OCI-LY3 (cell line): ENCODE measurements around the gene PLGLB1.
"Not testable (repeated sequence)": the region's sequence is repeated elsewhere in the genome, so short reads cannot be mapped to it uniquely, and the experiment has no call there.

Experiments used
- H2AFZ ChIP-seq: fragments of 200-600, 300-600 bp; shearing (Covaris generic); 2 replicates; pipeline ENCODE4 v1.6.0; 2014; ENCODE audit warnings: antibody characterized with exemption, low read depth, low read length
- H3K27ac ChIP-seq: fragments of 200-600, 300-600 bp; sonication (generic); 2 replicates; pipeline ENCODE4 v1.5.1; 2014; ENCODE audit warnings: mild to moderate bottlenecking, low read length, moderate library complexity, mixed read lengths
- H3K27me3 ChIP-seq: fragments of 200-600, 300-600 bp; sonication (generic); 2 replicates; pipeline ENCODE4 v1.6.1; 2014; ENCODE audit warnings: low read depth, low read length, mixed read lengths
- H3K36me3 ChIP-seq: fragments of 200-600, 300-600 bp; sonication (generic); replicated peaks from 2 replicates; pipeline ENCODE3; 2014; ENCODE audit warnings: low read depth, low read length, mixed read lengths
- H3K4me1 ChIP-seq: fragments of 300-600, 200-600 bp; sonication (generic); 2 replicates; pipeline ENCODE4 v1.6.1; 2014; ENCODE audit warnings: low read length, mixed read lengths
- H3K4me2 ChIP-seq: fragments of 200-600, 300-600 bp; sonication (generic); 2 replicates; pipeline ENCODE4 v1.6.1; 2014; ENCODE audit warnings: low read length, mixed read lengths
- H3K4me3 ChIP-seq: fragments of 300-600, 200-600 bp; sonication (generic); 2 replicates; pipeline ENCODE4 v1.5.1; 2014; ENCODE audit warnings: antibody characterized with exemption, mild to moderate bottlenecking, low read length, moderate library complexity
- H3K79me2 ChIP-seq: fragments of 300-600, 200-600 bp; shearing (Covaris generic); 2 replicates; pipeline ENCODE4 v1.6.1; 2014; ENCODE audit warnings: mild to moderate bottlenecking, low read length, mixed read lengths
- H3K9ac ChIP-seq: fragments of 300-600, 200-600 bp; shearing (Covaris generic); 2 replicates; pipeline ENCODE4 v1.6.0; 2014; ENCODE audit warnings: mild to moderate bottlenecking, low read length, moderate library complexity
- H3K9me3 ChIP-seq: fragments of 200-600, 300-600 bp; shearing (Covaris generic); 2 replicates; pipeline ENCODE4 v1.6.1; 2014; ENCODE audit warnings: low read length, mixed read lengths; ENCODE audit not compliant: insufficient read depth
- H4K20me1 ChIP-seq: fragments of 200-600, 300-600 bp; sonication (generic); 2 replicates; pipeline ENCODE4 v1.6.1; 2016; ENCODE audit warnings: low read length, mixed read lengths; ENCODE audit not compliant: insufficient read depth
- TF ChIP-seq, protein P1 (sequence below): fragments of 200-600, 300-600 bp; sonication (generic); IDR thresholded peaks from 2 replicates; pipeline ENCODE4 v1.5.1; 2014; ENCODE audit warnings: antibody characterized with exemption, low read length, low read depth

Gene PLGLB1

DNA sequence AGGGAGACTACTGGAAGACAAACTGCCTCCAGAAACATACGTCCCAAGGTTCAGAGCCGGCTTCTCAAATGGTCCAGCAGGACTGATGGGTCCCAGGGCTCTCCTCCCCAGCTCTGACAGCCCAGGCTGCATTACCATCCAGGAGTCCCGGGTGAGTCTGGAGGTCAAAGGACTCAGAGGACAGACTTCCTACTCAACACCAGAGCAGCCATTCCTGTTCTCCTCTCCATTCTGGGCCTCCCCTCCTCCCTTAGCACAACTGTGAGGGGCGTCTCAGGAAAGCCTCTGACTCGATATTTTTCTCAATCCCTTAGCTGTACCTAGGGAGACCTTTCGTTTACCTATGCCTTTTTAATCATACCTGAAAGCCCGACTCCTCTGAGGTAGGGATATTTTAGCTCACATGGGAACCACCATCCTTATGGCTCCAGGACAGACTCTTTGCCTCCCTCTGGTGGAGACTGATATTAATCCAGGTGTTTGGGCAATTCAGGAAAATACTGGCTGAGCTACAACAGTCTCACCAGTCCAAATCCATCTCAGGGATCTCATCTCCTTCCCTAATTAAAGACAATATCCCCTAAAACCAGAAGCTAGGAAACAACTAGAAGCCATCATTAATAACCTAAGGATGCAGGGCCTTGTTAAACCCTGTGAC lies 19.8 kb upstream of the PLGLB1 start:
- not testable (repeated sequence) for H3K4me1 ChIP-seq, H3K36me3 ChIP-seq, H2AFZ ChIP-seq, H3K4me2 ChIP-seq, H3K9ac ChIP-seq, H3K4me3 ChIP-seq, H3K27ac ChIP-seq, H3K9me3 ChIP-seq, H3K27me3 ChIP-seq, H3K79me2 ChIP-seq, H4K20me1 ChIP-seq
- TF ChIP-seq, protein P1, sequence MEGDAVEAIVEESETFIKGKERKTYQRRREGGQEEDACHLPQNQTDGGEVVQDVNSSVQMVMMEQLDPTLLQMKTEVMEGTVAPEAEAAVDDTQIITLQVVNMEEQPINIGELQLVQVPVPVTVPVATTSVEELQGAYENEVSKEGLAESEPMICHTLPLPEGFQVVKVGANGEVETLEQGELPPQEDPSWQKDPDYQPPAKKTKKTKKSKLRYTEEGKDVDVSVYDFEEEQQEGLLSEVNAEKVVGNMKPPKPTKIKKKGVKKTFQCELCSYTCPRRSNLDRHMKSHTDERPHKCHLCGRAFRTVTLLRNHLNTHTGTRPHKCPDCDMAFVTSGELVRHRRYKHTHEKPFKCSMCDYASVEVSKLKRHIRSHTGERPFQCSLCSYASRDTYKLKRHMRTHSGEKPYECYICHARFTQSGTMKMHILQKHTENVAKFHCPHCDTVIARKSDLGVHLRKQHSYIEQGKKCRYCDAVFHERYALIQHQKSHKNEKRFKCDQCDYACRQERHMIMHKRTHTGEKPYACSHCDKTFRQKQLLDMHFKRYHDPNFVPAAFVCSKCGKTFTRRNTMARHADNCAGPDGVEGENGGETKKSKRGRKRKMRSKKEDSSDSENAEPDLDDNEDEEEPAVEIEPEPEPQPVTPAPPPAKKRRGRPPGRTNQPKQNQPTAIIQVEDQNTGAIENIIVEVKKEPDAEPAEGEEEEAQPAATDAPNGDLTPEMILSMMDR: 0 out of 2 replicates have a peak, but pooled peaks have one; percentile 15

DNA sequence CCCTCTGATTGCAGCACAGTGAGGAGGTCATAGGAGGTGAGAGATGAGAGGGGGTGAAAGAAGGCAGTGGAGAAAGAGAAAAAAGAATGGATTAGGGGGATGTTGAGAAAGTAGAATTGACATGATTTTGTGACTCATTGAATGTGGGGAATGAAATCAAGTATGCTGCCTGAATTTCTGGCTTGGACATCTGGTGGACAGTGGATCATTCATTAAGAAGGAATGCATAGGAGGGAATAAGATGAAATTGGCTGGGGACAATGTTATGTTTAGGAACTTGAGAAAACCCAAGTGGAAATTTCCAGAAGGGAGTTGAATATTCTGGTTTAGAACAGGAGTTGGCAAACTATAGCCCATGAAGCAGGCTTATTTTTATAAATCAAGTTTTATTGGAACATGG lies 7.0 kb upstream of the PLGLB1 start:
- H3K27ac ChIP-seq, H3K79me2 ChIP-seq, H2AFZ ChIP-seq, H4K20me1 ChIP-seq, H3K36me3 ChIP-seq, H3K9ac ChIP-seq, H3K27me3 ChIP-seq, H3K4me1 ChIP-seq, H3K4me3 ChIP-seq, H3K9me3 ChIP-seq, H3K4me2 ChIP-seq: not testable (repeated sequence)

DNA sequence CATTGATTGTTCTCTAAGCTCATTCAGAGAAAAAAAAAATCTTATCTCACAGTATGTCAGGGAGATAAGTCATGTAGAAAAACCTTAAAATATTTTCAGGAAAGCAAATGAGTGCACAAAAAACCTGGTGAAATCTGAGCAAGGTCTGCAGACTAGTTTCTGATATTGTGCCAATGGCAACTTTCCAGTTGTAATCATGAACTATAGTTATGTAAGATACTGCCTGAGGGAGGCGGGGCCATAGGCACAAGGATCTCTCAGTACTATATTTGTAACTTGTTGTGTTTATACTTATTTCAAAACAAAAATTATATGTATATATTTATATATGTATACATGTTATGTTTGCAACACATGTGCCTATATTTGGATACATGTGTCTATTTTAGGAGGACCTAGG lies 5.2 kb upstream of the PLGLB1 start:
- not testable (repeated sequence) for H3K79me2 ChIP-seq, H4K20me1 ChIP-seq, H3K4me2 ChIP-seq, H3K9me3 ChIP-seq, H3K4me1 ChIP-seq, H2AFZ ChIP-seq, H3K4me3 ChIP-seq, H3K27ac ChIP-seq, H3K36me3 ChIP-seq, H3K27me3 ChIP-seq, H3K9ac ChIP-seq

DNA sequence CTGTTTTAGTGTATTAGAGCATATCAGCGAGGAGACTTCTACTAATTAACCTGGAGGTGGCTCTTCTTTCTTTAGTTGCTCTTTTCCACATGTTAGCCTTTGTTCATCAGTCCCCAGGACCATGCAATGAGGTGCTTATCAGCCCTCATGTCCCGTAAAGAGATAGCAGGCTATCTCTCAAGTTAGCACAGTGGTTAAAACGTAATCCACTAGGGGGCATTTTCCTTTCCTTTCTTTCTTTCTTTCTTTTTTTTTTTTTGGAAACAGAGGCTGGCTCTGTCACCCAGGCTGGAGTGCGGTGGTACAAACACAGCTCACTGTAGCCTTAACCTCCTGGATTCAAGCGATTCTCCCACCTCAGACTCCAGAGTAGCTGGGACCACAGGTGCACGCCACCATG lies 4.3 kb upstream of the PLGLB1 start:
- not testable (repeated sequence) for H3K36me3 ChIP-seq, H3K4me3 ChIP-seq, H3K4me1 ChIP-seq, H3K4me2 ChIP-seq, H4K20me1 ChIP-seq, H2AFZ ChIP-seq, H3K9me3 ChIP-seq, H3K27ac ChIP-seq, H3K27me3 ChIP-seq, H3K9ac ChIP-seq, H3K79me2 ChIP-seq

GRCh38 chr2:87023988-87024615 lies 2.5 kb upstream of the PLGLB1 start:
- H2AFZ ChIP-seq, H3K79me2 ChIP-seq, H4K20me1 ChIP-seq, H3K9me3 ChIP-seq, H3K4me3 ChIP-seq, H3K9ac ChIP-seq, H3K27me3 ChIP-seq, H3K4me1 ChIP-seq, H3K36me3 ChIP-seq, H3K4me2 ChIP-seq, H3K27ac ChIP-seq: not testable (repeated sequence)

DNA sequence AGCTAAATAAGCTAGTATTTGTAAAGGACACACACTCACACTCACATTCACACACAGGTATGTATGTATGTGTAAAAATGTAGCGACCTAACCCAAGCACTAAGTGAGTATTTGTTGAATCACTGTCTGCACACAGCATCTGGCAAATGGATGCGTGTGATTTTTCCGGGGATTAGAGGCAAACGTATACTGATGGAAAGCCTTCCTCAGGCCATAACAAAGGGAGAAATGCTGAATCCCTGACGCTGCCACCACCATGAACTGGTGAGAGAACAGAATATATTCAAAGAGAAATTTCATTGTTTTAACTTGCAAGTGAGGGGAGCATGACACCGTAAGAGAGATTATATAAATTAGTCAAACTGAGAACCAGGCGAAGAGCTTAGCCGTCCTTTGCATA lies 601 bp downstream of the PLGLB1 start:
- H3K27ac ChIP-seq, H3K9ac ChIP-seq, H3K9me3 ChIP-seq, H3K4me1 ChIP-seq, H3K79me2 ChIP-seq, H3K27me3 ChIP-seq, H4K20me1 ChIP-seq, H3K4me2 ChIP-seq, H3K36me3 ChIP-seq, H3K4me3 ChIP-seq, H2AFZ ChIP-seq: not testable (repeated sequence)

GRCh38 chr2:87019053-87019452 lies 2.6 kb downstream of the PLGLB1 start:
- H3K4me3 ChIP-seq, H3K79me2 ChIP-seq, H4K20me1 ChIP-seq, H3K36me3 ChIP-seq, H3K4me2 ChIP-seq, H3K27me3 ChIP-seq, H3K27ac ChIP-seq, H3K9ac ChIP-seq, H3K9me3 ChIP-seq, H2AFZ ChIP-seq, H3K4me1 ChIP-seq: not testable (repeated sequence)

DNA sequence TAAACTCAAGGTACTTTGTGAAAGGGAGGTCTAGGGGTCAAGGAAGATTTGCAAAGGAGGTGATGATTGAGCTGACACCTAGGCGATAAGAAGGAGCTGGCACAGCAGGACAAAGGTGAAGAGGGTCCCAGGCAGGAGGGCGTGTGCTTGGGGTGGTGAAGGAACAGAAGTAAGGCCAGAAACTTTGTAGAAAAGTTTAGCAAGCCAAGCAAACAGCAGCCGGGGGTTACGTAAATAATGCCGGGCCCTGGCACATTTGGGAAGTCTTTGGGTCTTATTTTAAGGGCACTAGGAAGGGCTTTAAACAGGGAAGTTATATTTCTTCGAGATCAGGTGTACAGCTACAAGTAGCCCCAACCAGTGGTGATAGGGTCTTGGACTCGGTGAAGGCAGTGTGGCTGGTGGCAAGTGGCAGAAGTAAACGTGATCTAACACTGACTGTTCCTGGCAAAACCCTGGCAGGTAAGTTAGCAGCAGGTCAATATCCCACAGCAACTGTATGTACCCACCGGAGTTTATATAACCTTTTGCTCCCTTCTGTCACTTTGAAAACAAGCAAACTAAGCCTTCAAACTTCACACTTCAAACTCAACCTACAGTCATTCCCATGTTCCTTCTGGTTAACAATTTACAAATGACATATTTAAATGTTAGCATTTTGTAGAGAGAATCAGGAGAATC lies 7.0 kb downstream of the PLGLB1 start:
- not testable (repeated sequence) for H3K4me2 ChIP-seq, H2AFZ ChIP-seq, H3K9me3 ChIP-seq, H4K20me1 ChIP-seq, H3K79me2 ChIP-seq, H3K27me3 ChIP-seq, H3K9ac ChIP-seq, H3K4me3 ChIP-seq, H3K36me3 ChIP-seq, H3K27ac ChIP-seq, H3K4me1 ChIP-seq

- H3K27ac ChIP-seq, H3K4me1 ChIP-seq, H3K4me3 ChIP-seq, H3K36me3 ChIP-seq, H3K4me2 ChIP-seq, H2AFZ ChIP-seq, H3K27me3 ChIP-seq, H3K9me3 ChIP-seq, H3K79me2 ChIP-seq, H4K20me1 ChIP-seq, H3K9ac ChIP-seq: not testable (repeated sequence)
Observed at GRCh38 chr2:87004398-87004797, 17.2 kb downstream of the PLGLB1 start.
